Fibroblast of lung (primary cell): ENCODE results near the gene ACOT7.

Source experiments
- CTCF ChIP-seq, 2 donors: IDR thresholded peaks in 1 of 2; conservative IDR thresholded peaks in 1 of 2; 1 replicate in 1 of 2; 2 replicates in 1 of 2; pipeline ENCODE4 v1.5.1; 2011 to 2012; ENCODE audit warnings: low read length in 2 of 2, control low read depth in 1 of 2, inconsistent platforms in 1 of 2, low read depth in 1 of 2, mild to moderate bottlenecking in 1 of 2
- EZH2 ChIP-seq: IDR thresholded peaks from 2 replicates; pipeline ENCODE4 v1.5.1; 2012; ENCODE audit warnings: low read length, control low read depth, mild to moderate bottlenecking; ENCODE audit errors: missing control alignments

DNA sequence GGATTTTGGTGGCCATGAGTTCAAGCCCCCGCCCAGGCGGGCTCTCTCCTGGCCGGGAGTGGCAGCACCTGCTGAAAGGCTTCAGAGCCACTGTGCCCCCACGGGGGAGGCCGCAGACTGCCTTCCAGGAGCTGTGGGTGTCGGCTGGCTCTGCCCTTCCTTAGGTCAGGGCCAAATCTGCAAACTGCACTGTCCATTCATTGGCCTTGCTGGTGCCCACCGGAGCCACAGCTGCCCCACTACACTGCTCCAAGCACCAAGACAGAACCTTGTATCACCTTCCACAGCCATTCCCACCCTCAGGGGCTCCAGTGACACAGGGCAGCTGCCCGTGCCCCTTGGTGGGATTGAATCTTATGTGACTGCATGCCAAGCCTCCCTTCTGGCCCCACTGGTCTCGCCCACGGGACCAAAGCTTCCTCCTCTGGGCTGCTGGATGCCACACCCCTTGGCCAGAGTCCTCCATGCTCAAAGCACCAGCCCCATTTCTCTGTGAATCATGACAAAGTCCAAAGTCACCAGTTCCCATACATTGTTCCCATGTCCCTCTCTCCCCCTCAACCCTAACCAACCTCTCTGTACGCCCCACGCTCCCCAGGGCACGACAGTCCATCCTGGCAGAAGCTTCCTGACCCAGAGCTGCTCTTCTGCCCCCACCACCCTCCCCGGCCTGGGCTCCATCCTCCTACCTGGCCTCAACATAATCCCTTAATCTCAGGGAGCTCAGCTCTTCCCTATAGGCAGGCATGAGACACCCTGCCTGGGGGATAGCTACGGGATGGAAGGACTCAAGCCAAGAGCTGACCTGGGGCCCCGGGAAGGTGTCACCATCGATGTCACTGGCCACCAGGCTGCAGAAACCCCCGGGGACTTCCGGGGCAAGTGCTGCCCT lies 111.8 kb downstream of the ACOT7 start:
- TF ChIP-seq CTCF (conservative IDR thresholded peaks at IDR 0.05 in 1 of 2, IDR thresholded peaks at IDR 0.05 in 1 of 2; ENCODE audit: low read depth in 1 of 2, low read length in 2 of 2) (no peak), EZH2 (no peak)
